HL-60 (cell line): ENCODE measurements around the gene CHSY1.

Experiments used
- DNase-seq, 2 experiments: peaks; one replicate each; pipeline ENCODE4 v3.0.0-alpha.2; 2010 to 2020; ENCODE audit warnings: low read depth in 1 of 2, low spot score in 1 of 2
- H3K27ac ChIP-seq: fragments of 250-450 bp; sonication (Bioruptor Pico); replicated peaks from 2 replicates; pipeline ENCODE4 v1.5.1; 2020; ENCODE audit warnings: mild to moderate bottlenecking, moderate library complexity
- H3K27me3 ChIP-seq: fragments of 250-450 bp; sonication (Bioruptor Pico); 2 replicates; pipeline ENCODE4 v1.5.1; 2021; ENCODE audit warnings: mild to moderate bottlenecking, moderate library complexity; ENCODE audit not compliant: insufficient read depth, poor library complexity, severe bottlenecking
- H3K4me3 ChIP-seq: replicated peaks from 2 replicates; pipeline ENCODE4 v1.5.1; 2011; ENCODE audit warnings: mild to moderate bottlenecking, control low read depth, low read length; ENCODE audit not compliant: insufficient read depth
- CTCF ChIP-seq: IDR thresholded peaks from one replicate; pipeline ENCODE4 v1.5.1; 2011; ENCODE audit warnings: low read length, control low read depth, inconsistent platforms; ENCODE audit not compliant: insufficient read depth
- GABPA ChIP-seq: IDR thresholded peaks from 2 replicates; pipeline ENCODE4 v1.6.1; 2012; ENCODE audit warnings: low read depth
- POLR2AphosphoS5 ChIP-seq: IDR thresholded peaks from 2 replicates; pipeline ENCODE4 v1.6.1; 2012; ENCODE audit warnings: low read depth
- REST ChIP-seq: IDR thresholded peaks from 2 replicates; pipeline ENCODE4 v1.6.1; 2012; ENCODE audit warnings: low read depth; ENCODE audit not compliant: insufficient replicate concordance
- SPI1 ChIP-seq: IDR thresholded peaks from 2 replicates; pipeline ENCODE4 v1.6.1; 2012; ENCODE audit warnings: low read depth, mild to moderate bottlenecking, borderline replicate concordance

The CHSY1 gene

GRCh38 chr15:101156061-101156460 is 95.8 kb downstream of the CHSY1 start:
- Histone ChIP-seq H3K4me3 (no peak overlapping the region), H3K27ac (no peak overlapping the region), H3K27me3 (no peaks in the 10 kb centered on the region)
- DNase-seq = no peak
- TF ChIP-seq POLR2AphosphoS5 (no peak), CTCF (no peak), SPI1 (no peak), REST (no peak), GABPA (no peak)

GRCh38 chr15:101153801-101154656 is 97.8 kb downstream of the CHSY1 start:
- Histone ChIP-seq H3K4me3 (no peak overlapping the region), H3K27me3 (no peaks in the 10 kb centered on the region), H3K27ac (no peak overlapping the region)
- DNase-seq = no peak
- TF ChIP-seq GABPA (no peak), POLR2AphosphoS5 (no peak), REST (no peak)

- peak in 1 of 2 experiments; percentile 30 for DNase-seq
- no peaks in the 10 kb centered on the region for H3K27me3 ChIP-seq
- no peak for TF ChIP-seq REST
- peak; percentile 61 for TF ChIP-seq CTCF
- no peak for TF ChIP-seq POLR2AphosphoS5
- no peak overlapping the region for H3K27ac ChIP-seq
- H3K4me3 ChIP-seq = no peak overlapping the region
Measured at GRCh38 chr15:101152914-101153313, 98.9 kb downstream of the CHSY1 start.
